H1 (cell line): ENCODE data around the gene TEX35. TPM values are rescaled to one million over a fixed set of nuclear protein-coding genes. Genes with fewer than 3 reads are reported as not detected.

Source experiments
- CTCF ChIA-PET: fragments of 300-600 bp; sonication (Branson Sonifier 250); formaldehyde crosslinking; loops from one replicate; lab custom pipeline; 2021; ENCODE audit not compliant: partially characterized antibody; lab: Charles Lee
- POLR2A ChIA-PET: fragments of 300-600 bp; sonication (Branson Sonifier 250); formaldehyde crosslinking; loops from one replicate; lab custom pipeline; 2021; ENCODE audit warnings: inconsistent platforms; ENCODE audit not compliant: partially characterized antibody; lab: Charles Lee
- DNase-seq, 2 experiments: peaks; one replicate each; pipeline versions ENCODE4 v3.0.0 to v3.0.0-alpha.2; 2010 to 2022; ENCODE audit warnings: low spot score in 2 of 2, low read depth in 1 of 2, mixed read lengths in 1 of 2
- FAIRE-seq: peaks from 2 replicates; lab custom pipeline; 2011; peaks lifted over from hg19 to GRCh38; lab: Jason Lieb, UNC
- H2AFZ ChIP-seq: 2 replicates; pipeline ENCODE4 v1.8.1; 2012; ENCODE audit warnings: low read length, inconsistent platforms
- H2AK5ac ChIP-seq: 2 replicates; pipeline ENCODE4 v1.6.1; 2013; ENCODE audit warnings: low read depth, low read length
- H2BK120ac ChIP-seq: replicated peaks from 2 replicates; pipeline ENCODE3; 2013; ENCODE audit warnings: low read depth, low read length, inconsistent platforms
- H2BK12ac ChIP-seq: 2 replicates; pipeline ENCODE4 v1.6.1; 2013; ENCODE audit warnings: low read depth, low read length
- H2BK15ac ChIP-seq: 2 replicates; pipeline ENCODE4 v1.6.1; 2013; ENCODE audit warnings: low read length
- H2BK20ac ChIP-seq: 2 replicates; pipeline ENCODE4 v1.6.1; 2013; ENCODE audit warnings: low read length
- H2BK5ac ChIP-seq: 2 replicates; pipeline ENCODE4 v1.6.1; 2013; ENCODE audit warnings: low read depth, low read length
- H3K14ac ChIP-seq: 2 replicates; pipeline ENCODE4 v1.6.1; 2013; ENCODE audit warnings: inconsistent platforms; ENCODE audit not compliant: insufficient read length
- H3K18ac ChIP-seq: 2 replicates; pipeline ENCODE4 v1.6.1; 2013; ENCODE audit warnings: low read length; ENCODE audit errors: extremely low read depth
- H3K23ac ChIP-seq: 2 replicates; pipeline ENCODE4 v1.6.1; 2013; ENCODE audit warnings: inconsistent platforms; ENCODE audit not compliant: insufficient read length
- H3K23me2 ChIP-seq: 2 replicates; pipeline ENCODE4 v1.6.1; 2013; ENCODE audit warnings: low read depth, low read length
- H3K27ac ChIP-seq: 2 replicates; pipeline ENCODE4 v1.6.1; 2011; ENCODE audit warnings: low read depth, low read length, inconsistent platforms
- H3K27me3 ChIP-seq, 4 experiments: replicated peaks in 1 of 4; 1 replicate in 1 of 4; 2 replicates in 3 of 4; pipeline versions ENCODE4 v1.6.1 to v1.8.1; 2011 to 2013; ENCODE audit warnings: low read length in 3 of 4, mild to moderate bottlenecking in 3 of 4, inconsistent platforms in 2 of 4, mixed read lengths in 2 of 4, moderate library complexity in 1 of 4; ENCODE audit not compliant: control insufficient read depth in 3 of 4, insufficient read depth in 3 of 4; ENCODE audit errors: extremely low read depth in 1 of 4
- H3K36me3 ChIP-seq, 4 experiments: 2 replicates each; pipeline versions ENCODE4 v1.6.1 to v1.8.1; 2011 to 2013; ENCODE audit warnings: mild to moderate bottlenecking in 4 of 4, low read length in 3 of 4, moderate library complexity in 2 of 4, control low read depth in 1 of 4, inconsistent platforms in 1 of 4; ENCODE audit not compliant: insufficient read depth in 4 of 4, control insufficient read depth in 2 of 4
- H3K4ac ChIP-seq: replicated peaks from 2 replicates; pipeline ENCODE3; 2013; ENCODE audit warnings: low read length, low read depth, mixed read lengths, inconsistent platforms; ENCODE audit not compliant: insufficient read length
- H3K4me1 ChIP-seq, 4 experiments: replicated peaks in 1 of 4; 1 replicate in 1 of 4; 2 replicates in 3 of 4; pipeline versions ENCODE4 v1.6.1 to v1.8.1; 2011 to 2013; ENCODE audit warnings: low read length in 3 of 4, inconsistent platforms in 2 of 4, mixed read lengths in 1 of 4; ENCODE audit not compliant: insufficient read depth in 4 of 4, control insufficient read depth in 3 of 4
- H3K4me2 ChIP-seq, 2 experiments: 2 replicates each; pipeline versions ENCODE4 v1.6.1 to v1.8.1; 2011 to 2013; ENCODE audit warnings: low read depth in 2 of 2, low read length in 2 of 2, control low read depth in 1 of 2, inconsistent platforms in 1 of 2, mild to moderate bottlenecking in 1 of 2; ENCODE audit not compliant: insufficient read depth in 1 of 2
- H3K4me3 ChIP-seq, 4 experiments: fragments of 200-600, 300-600 bp in 1 of 4; sonication (generic), shearing (Covaris generic), sonication (Bioruptor Twin) in 1 of 4; 2 replicates each; pipeline versions ENCODE4 v1.5.1 to v1.8.1; 2011 to 2016; ENCODE audit warnings: low read length in 4 of 4, low read depth in 3 of 4, control low read depth in 2 of 4, inconsistent platforms in 2 of 4, mild to moderate bottlenecking in 2 of 4, mixed read lengths in 1 of 4, moderate library complexity in 1 of 4; ENCODE audit not compliant: insufficient read depth in 2 of 4; ENCODE audit errors: extremely low read depth in 1 of 4
- H3K56ac ChIP-seq: replicated peaks from 2 replicates; pipeline ENCODE3; 2013; ENCODE audit warnings: low read depth, mild to moderate bottlenecking, mixed read lengths, low read length, inconsistent platforms; ENCODE audit not compliant: insufficient read length
- H3K79me1 ChIP-seq: 2 replicates; pipeline ENCODE4 v1.6.1; 2013; ENCODE audit warnings: low read depth, low read length, control low read depth
- H3K79me2 ChIP-seq, 2 experiments: 2 replicates each; pipeline versions ENCODE4 v1.6.1 to v1.8.1; 2012 to 2013; ENCODE audit warnings: low read length in 2 of 2, mild to moderate bottlenecking in 2 of 2, inconsistent platforms in 1 of 2; ENCODE audit not compliant: insufficient read depth in 2 of 2, control insufficient read depth in 1 of 2
- H3K9ac ChIP-seq, 4 experiments: replicated peaks in 1 of 4; 1 replicate in 1 of 4; 2 replicates in 3 of 4; pipeline versions ENCODE4 v1.6.1 to v1.8.1; 2011 to 2013; ENCODE audit warnings: low read depth in 3 of 4, low read length in 3 of 4, control low read depth in 2 of 4, mild to moderate bottlenecking in 2 of 4, moderate library complexity in 2 of 4, inconsistent platforms in 1 of 4; ENCODE audit errors: extremely low read depth in 1 of 4
- H3K9me3 ChIP-seq, 2 experiments: 2 replicates each; pipeline versions ENCODE4 v1.6.1 to v1.8.1; 2012 to 2013; ENCODE audit warnings: mild to moderate bottlenecking in 2 of 2, moderate library complexity in 2 of 2, control low read depth in 1 of 2, inconsistent platforms in 1 of 2, low read depth in 1 of 2, low read length in 1 of 2, mixed read lengths in 1 of 2; ENCODE audit not compliant: insufficient read depth in 2 of 2
- H4K20me1 ChIP-seq, 2 experiments: replicated peaks in 1 of 2; 2 replicates each; pipeline versions ENCODE3 to v1.8.1; 2011 to 2013; ENCODE audit warnings: inconsistent platforms in 2 of 2, low read length in 2 of 2, mild to moderate bottlenecking in 1 of 2; ENCODE audit not compliant: insufficient read depth in 2 of 2, control insufficient read depth in 1 of 2
- H4K5ac ChIP-seq: 2 replicates; pipeline ENCODE4 v1.6.1; 2013; ENCODE audit warnings: low read length, low read depth, mixed read lengths, inconsistent platforms; ENCODE audit not compliant: insufficient read length
- H4K8ac ChIP-seq: 2 replicates; pipeline ENCODE4 v1.8.0; 2013; ENCODE audit warnings: mild to moderate bottlenecking, moderate library complexity, low read length, inconsistent platforms; ENCODE audit not compliant: insufficient read depth; ENCODE audit errors: extremely low read depth
- H4K91ac ChIP-seq: replicated peaks from 2 replicates; pipeline ENCODE3; 2013; ENCODE audit warnings: low read length, mixed read lengths, inconsistent platforms; ENCODE audit not compliant: insufficient read length
- BACH1 ChIP-seq: IDR thresholded peaks from 2 replicates; pipeline ENCODE4 v1.6.1; 2012; ENCODE audit warnings: low read length, improper control_type of control experiment
- CTBP2 ChIP-seq: IDR thresholded peaks from 2 replicates; pipeline ENCODE4 v1.7.0; 2011; ENCODE audit warnings: borderline replicate concordance, mild to moderate bottlenecking, moderate library complexity, mixed read lengths, low read length; ENCODE audit not compliant: insufficient read depth, insufficient read length
- GABPA ChIP-seq: IDR thresholded peaks from 2 replicates; pipeline ENCODE4 v1.6.1; 2011; ENCODE audit warnings: mild to moderate bottlenecking, low read length, moderate library complexity, borderline replicate concordance; ENCODE audit not compliant: insufficient read depth
- PHF8 ChIP-seq: fragments of 200-600 bp; sonication (generic); conservative IDR thresholded peaks from 2 replicates; pipeline ENCODE4 v1.7.1; 2012; ENCODE audit warnings: low read depth, mild to moderate bottlenecking, inconsistent platforms, low read length, moderate library complexity
- POU5F1 ChIP-seq: IDR thresholded peaks from 2 replicates; pipeline ENCODE4 v1.6.1; 2011; ENCODE audit warnings: low read depth, mild to moderate bottlenecking, low read length, moderate library complexity
- RFX5 ChIP-seq: IDR thresholded peaks from 2 replicates; pipeline ENCODE4 v1.6.1; 2011; ENCODE audit warnings: low read depth, low read length, improper control_type of control experiment, borderline replicate concordance
- SAP30 ChIP-seq: fragments of 300-600 bp; sonication (generic); IDR thresholded peaks from 2 replicates; pipeline ENCODE4 v1.7.1; 2012; ENCODE audit warnings: low read length, moderate library complexity, mild to moderate bottlenecking, inconsistent platforms; ENCODE audit not compliant: insufficient read depth, insufficient replicate concordance
- SP2 ChIP-seq: IDR thresholded peaks from 2 replicates; pipeline ENCODE4 v1.6.1; 2012; ENCODE audit warnings: mild to moderate bottlenecking, low read length, inconsistent platforms
- TBP ChIP-seq: IDR thresholded peaks from 2 replicates; pipeline ENCODE4 v1.6.1; 2011; ENCODE audit warnings: low read depth, low read length, improper control_type of control experiment
- ZNF274 ChIP-seq: IDR thresholded peaks from 2 replicates; pipeline ENCODE4 v1.7.0; 2012; ENCODE audit warnings: low read length, borderline replicate concordance; ENCODE audit errors: extremely low read depth
- WGBS, 2 experiments: shearing (Covaris generic) in 1 of 2; methylation state at CpG; one replicate each; pipeline versions ENCODE4 v1.1.6 to v1.1.7; 2013 to 2015; ENCODE audit warnings: low lambda C conversion rate in 2 of 2, mixed read lengths in 2 of 2, inconsistent platforms in 1 of 2, low coverage in 1 of 2, missing lambda C conversion rate in 1 of 2; ENCODE audit not compliant: insufficient replicate concordance in 2 of 2, insufficient coverage in 1 of 2, insufficient read length in 1 of 2; ENCODE audit errors: extremely low coverage in 1 of 2, missing lambda C conversion rate in 1 of 2; 5-methylcytosine and 5-hydroxymethylcytosine counted together
- polyA plus RNA-seq, 7 experiments: library from polyadenylated mRNA; depleted of rRNA in 3 of 7; stranded (reverse) in 5 of 7; unstranded in 2 of 7; fragments of >200 nt in 5 of 7; fragments of 200-250 nt in 2 of 7; gene quantifications; 1 replicate in 5 of 7; 2 replicates in 1 of 7; 4 replicates in 1 of 7; pipeline versions ENCODE4 v1.2.1 to v1.2.3, GENCODE V29; 2011 to 2013; ENCODE audit warnings: missing spikeins in 2 of 7, mixed read lengths in 2 of 7
- total RNA-seq: library from RNA; stranded (reverse); fragmentation: NEBNext Ultra II Directional; extraction: Animal tissue kit (Norgen Biotek cat#: 25700); gene quantifications from 2 replicates; pipeline ENCODE4 v1.2.1, GENCODE V29; 2021

Gene TEX35
- total and polyA plus RNA-seq, 2 of the 8 experiments (the other 6 are each of a cell fraction or from before 2014, with no cell fraction given), result 0.03 TPM; not detected in 1

- TF ChIP-seq ZNF274, result no peak
- TF ChIP-seq TBP, result no peak
- TF ChIP-seq BACH1, result no peak
- TF ChIP-seq SP2, result no peak
- TF ChIP-seq POU5F1, result no peak
- TF ChIP-seq RFX5, result no peak
- no peak for TF ChIP-seq CTBP2
- TF ChIP-seq GABPA, result no peak
- TF ChIP-seq SAP30, result no peak
- TF ChIP-seq PHF8, result no peak
- TF ChIP-seq, all 59 proteins: peak for 0
- DNase-seq, result no peak
- H2BK5ac ChIP-seq, result no peak overlapping the region
- no peak overlapping the region for H3K4me2 ChIP-seq
- H4K8ac ChIP-seq, result no peak overlapping the region
- H3K79me2 ChIP-seq, result no peaks in the 10 kb centered on the region
- ChIA-PET POLR2A (no interaction called here), CTCF (interaction anchor here (0.8 to 13.1 kb wide), 9 partner anchors 8 to 210 kb away, joined by 3 to 238 read pairs (median 5); no protein-coding TSS in a partner anchor)
- H2BK20ac ChIP-seq, result no peak overlapping the region
- 93% methylated on average over 6 of the region's 6 CpGs; no CpG with 5 or more reads in 1 of the 2 experiments for WGBS, 2 experiments
- H3K23me2 ChIP-seq, result no peaks in the 10 kb centered on the region; the same call in 1 of the 2 replicates
- H2BK120ac ChIP-seq, result no peak overlapping the region
- H3K27me3 ChIP-seq, result no peaks in the 10 kb centered on the region
- H3K36me3 ChIP-seq, result no peaks in the 10 kb centered on the region
- H3K9ac ChIP-seq, result no peak overlapping the region
- no peak overlapping the region for H3K4ac ChIP-seq
- H3K4me3 ChIP-seq, result no peak overlapping the region
- H3K79me1 ChIP-seq, result no peaks in the 10 kb centered on the region; the same call in 1 of the 2 replicates
- no peak overlapping the region for H3K27ac ChIP-seq
- no peaks in the 10 kb centered on the region for H4K20me1 ChIP-seq
- no peak overlapping the region for H2BK15ac ChIP-seq
- no peak overlapping the region for H4K5ac ChIP-seq
- no peak overlapping the region for H4K91ac ChIP-seq
- no peak overlapping the region for H3K56ac ChIP-seq
- H3K23ac ChIP-seq, result no peak overlapping the region
- no peak for FAIRE-seq
- H2AFZ ChIP-seq, result no peak overlapping the region
- H3K4me1 ChIP-seq, result no peaks in the 10 kb centered on the region; a peak in 1 of 7 replicates
- no peak overlapping the region; the same call in 1 of the 2 replicates for H2BK12ac ChIP-seq
- H2AK5ac ChIP-seq, result no peak overlapping the region
- H3K14ac ChIP-seq, result no peak overlapping the region
- H3K9me3 ChIP-seq, result no peaks in the 10 kb centered on the region
- H3K18ac ChIP-seq, result no peak overlapping the region
Observed at GRCh38 chr1:178506177-178506576, 6.7 kb upstream of the TEX35 start.
